ENCODE measurements around the gene AVP.

The AVP gene

DNA sequence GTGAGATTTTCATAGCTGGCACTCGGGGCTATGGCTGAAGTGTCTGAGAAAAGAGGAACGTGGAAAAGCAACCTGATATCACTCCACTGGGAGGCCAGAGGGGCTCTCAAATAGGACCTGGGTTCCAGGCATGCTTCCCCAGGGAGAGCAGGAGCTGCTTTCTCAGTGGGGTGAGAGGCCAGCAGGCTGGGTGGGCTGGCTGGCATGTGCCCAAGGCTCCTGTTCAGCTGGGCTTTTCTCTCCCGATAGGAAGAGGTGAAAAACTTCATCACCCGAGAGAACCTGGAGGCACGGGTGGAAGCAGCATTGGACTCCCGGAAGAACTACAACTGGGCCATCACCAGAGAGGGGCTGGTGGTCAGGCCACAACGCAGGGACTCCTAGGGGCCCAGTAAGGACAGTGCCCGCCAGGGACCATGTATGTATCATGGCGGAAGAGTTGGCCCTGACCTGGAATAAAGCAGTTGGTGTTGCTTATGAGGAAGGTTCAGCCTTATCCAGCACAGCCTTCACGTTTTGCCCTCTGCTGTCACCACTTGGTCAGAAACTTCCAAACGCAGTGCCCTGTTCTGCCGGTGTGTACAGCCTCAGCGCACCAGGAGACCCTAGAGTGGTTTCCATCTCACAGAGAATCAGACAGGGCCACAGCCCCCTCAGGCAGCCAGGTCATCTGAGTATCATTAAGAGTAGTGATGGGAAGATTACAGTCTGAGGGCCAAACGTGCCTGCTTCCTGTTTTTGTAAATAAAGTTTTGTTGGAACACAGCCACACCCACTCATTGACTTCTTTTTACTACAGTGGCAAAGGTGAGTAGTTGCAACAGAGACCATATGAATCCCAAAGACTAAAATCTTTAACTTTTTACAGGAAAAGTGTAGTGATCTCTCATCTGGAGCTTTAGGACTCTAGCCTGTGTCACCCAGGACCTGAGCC lies 36.8 kb downstream of the AVP start:
- no peak for DNase-seq

GRCh38 chr20:3046677-3047462 lies 37.7 kb downstream of the AVP start:
- no peak for DNase-seq

DNA sequence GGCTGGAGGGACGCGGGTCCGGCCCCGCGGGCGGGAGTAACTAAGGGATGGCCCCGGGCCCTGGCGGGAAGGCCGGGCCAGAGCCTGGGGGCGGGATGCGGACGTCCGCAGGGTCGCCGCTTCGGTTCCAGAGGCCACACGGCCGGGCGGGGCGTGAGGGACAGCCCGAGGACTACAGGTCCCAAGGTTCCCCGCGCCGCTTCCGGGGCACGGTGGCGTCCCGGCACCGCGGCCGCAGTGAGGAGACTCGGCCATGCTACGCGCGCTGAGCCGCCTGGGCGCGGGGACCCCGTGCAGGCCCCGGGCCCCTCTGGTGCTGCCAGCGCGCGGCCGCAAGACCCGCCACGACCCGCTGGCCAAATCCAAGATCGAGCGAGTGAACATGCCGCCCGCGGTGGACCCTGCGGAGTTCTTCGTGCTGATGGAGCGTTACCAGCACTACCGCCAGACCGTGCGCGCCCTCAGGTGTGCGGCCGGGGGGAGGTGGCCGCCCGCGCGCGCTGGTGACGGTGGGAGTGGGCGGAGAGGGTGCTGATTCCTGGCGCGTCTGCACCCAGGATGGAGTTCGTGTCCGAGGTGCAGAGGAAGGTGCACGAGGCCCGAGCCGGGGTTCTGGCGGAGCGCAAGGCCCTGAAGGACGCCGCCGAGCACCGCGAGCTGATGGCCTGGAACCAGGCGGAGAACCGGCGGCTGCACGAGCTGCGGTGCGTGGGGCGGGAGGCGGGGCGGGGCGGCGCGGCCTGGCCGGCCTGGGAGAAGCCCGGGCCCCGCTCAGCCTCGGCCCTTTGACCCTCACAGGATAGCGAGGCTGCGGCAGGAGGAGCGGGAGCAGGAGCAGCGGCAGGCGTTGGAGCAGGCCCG lies 38.5 kb downstream of the AVP start, which contains the start of gene MRPS26:
MRPS26 (plus strand) TSS at position 237 of the 861 bp plus-strand sequence; CDS start at position 254, 17 bp downstream.
- peak; percentile 77 for DNase-seq

GRCh38 chr20:3045042-3045815 lies 39.3 kb downstream of the AVP start:
- peak; percentile 62 for DNase-seq

DNA sequence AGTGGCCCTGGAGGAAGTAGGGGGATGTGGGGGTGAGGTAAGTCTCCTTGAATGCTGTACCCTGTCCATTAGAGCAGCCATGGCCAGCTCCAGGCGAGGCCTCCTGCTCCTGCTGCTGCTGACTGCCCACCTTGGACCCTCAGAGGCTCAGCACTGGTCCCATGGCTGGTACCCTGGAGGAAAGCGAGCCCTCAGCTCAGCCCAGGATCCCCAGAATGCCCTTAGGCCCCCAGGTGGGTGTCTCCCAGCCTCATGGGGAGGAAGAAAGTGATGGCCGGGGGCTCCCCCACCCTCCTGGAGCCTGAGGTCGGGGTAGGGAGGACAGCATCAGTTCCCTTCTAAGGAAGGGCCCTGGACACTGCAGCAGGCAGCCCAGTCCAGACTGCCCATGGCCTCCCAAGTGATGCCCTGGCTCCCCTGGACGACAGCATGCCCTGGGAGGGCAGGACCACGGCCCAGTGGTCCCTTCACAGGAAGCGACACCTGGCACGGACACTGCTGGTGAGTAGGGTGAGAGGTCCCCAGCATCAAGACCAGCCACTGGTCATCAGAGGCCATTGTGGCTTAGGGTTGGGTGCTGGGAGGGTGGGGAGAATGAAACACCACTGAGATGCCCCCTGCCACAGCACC lies 40.1 kb downstream of the AVP start:
- DNase-seq: no peak

DNA sequence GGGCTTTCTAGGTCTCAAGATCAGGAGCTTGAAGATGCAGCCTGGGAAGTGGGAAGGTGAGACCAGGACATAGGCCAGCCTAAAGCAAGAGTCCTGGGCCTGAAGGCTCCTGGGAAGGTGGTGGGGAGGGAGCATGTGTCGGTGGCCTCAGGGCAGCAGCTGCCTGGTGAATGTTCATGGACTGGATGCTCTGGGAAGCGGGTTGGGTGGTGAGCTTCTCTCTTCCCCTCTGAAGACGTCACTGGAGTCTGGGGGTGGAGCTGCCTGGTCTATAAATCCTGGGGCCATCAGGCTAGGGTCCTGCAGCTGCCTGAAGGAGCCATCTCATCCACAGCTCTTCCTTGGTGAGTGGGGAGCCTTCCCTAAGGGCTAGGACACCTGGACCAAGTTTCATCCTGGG lies 41.2 kb downstream of the AVP start, which contains the start of gene GNRH2:
GNRH2 (plus strand) TSS at position 301 of the 400 bp plus-strand sequence. CDS start 793 bp downstream, outside the sequence.
- DNase-seq: no peak

DNA sequence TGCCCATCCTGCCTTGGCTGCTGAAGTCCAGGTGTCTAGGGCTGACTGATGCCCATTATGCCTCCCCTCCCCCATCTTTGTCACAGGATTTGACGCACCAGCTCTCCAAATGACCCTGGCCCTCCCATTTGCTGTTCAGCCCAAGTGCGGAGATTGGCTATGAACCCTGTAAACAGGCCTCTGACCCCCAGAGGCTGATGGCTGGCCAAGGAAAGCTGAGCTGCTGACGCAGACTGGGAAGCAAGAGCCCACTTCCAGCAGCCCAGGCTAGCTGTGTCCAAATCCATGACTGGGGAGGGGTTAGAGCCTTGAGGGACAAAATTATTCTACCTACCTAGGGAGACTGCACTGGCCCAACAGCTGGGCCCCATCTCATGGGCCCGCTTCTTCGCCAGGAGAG lies 41.9 kb downstream of the AVP start:
- DNase-seq: no peak

- DNase-seq: no peak
Observed at GRCh38 chr20:3041854-3042409, 42.6 kb downstream of the AVP start.

- no peak for DNase-seq
Observed at GRCh38 chr20:3040086-3040485, 44.4 kb downstream of the AVP start.

DNA sequence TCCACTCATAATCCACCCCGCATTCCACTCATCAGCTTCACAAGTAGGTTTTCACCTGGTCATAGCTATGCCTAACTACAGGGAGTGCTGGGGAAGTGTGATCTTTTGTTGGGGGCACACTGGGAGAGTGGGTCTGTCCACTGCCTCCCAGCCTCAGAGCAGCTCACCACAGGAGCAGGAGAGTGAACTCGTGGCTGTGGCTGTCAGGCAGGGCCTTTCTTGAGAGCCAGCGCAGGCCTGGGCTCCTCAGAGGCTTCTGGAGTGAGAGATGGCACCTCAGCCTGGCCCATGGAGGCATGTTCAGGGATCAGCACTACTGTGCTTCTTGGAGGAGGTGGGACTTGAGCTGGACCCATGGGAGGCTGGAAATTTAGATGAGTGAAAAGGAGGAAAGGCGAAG lies 45.1 kb downstream of the AVP start:
- DNase-seq: no peak

DNA sequence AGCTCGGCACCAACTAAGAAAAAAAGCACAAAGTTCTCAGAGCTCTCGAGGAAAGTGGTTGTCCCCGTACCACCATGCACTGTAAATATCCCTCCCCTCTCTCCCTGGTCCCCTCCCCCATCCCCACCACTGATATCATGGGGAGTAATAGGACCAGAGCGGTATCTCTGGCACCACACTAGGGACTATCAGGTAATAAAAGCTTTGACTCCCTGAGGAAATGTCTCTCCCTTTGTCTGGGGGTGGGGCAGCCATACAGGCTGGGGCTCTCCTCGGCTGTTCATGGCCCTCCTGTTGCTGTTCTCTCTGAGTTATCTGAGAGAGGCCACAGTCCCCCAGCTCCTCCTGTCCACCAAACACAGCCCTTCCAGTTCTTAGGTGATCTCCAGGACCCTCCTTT lies 46.1 kb downstream of the AVP start:
- no peak for DNase-seq

- DNase-seq: no peak
Observed at GRCh38 chr20:3037654-3038053, 46.9 kb downstream of the AVP start.

DNA sequence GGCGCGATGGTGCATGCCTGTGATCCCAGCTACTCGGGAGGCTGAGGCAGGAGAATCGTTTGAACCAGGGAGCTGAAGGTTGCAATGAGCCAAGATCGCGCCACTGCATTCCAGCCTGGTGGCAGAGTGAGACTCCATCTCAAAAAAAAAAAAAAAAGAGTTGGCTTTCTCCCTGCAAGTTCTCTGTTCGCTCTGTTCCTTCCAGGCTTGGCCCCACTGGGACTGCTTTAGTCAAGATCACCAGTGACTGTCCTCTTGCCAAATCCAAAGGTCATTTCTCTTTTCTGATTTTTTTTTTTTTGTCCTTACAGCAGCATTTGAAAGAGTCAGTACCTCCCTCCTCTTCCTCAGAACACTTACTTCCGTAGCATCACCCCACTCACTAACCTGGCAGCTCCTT lies 51.9 kb downstream of the AVP start:
- no peak for DNase-seq
